Tibial nerve (tissue), 4 donors: ENCODE measurements around the gene ABCA7. TPM values are rescaled to one million over a fixed set of nuclear protein-coding genes. Genes with fewer than 3 reads are reported as not detected.

Source experiments
- DNase-seq, 2 donors: peaks; one replicate each; pipeline ENCODE4 v3.0.0-alpha.2; 2019; ENCODE audit warnings: low spot score in 2 of 2
- H3K27ac ChIP-seq, 4 donors: fragments of 200-600 bp; sonication (generic) in 3 of 4; one replicate each; pipeline ENCODE4 v1.5.1; 2017 to 2019; ENCODE audit warnings: mild to moderate bottlenecking in 1 of 4
- H3K27me3 ChIP-seq, 2 donors: fragments of 200-600 bp; sonication (generic) in 1 of 2; one replicate each; pipeline versions ENCODE4 v1.5.1 to v1.6.0; 2017 to 2019
- H3K36me3 ChIP-seq, 3 donors: fragments of 200-600 bp; sonication (generic); one replicate each; pipeline ENCODE4 v1.5.1; 2018 to 2019
- H3K4me1 ChIP-seq, 4 donors: fragments of 200-600 bp; sonication (generic) in 3 of 4; one replicate each; pipeline ENCODE4 v1.5.1; 2017 to 2019
- H3K4me3 ChIP-seq, 4 donors: fragments of 200-600 bp; sonication (generic) in 3 of 4; one replicate each; pipeline ENCODE4 v1.5.1; 2017 to 2019; ENCODE audit warnings: mild to moderate bottlenecking in 1 of 4, moderate library complexity in 1 of 4
- H3K9me3 ChIP-seq, 4 donors: fragments of 200-600 bp; sonication (generic) in 3 of 4; one replicate each; pipeline ENCODE4 v1.5.1; 2017 to 2019
- CTCF ChIP-seq, 5 experiments: fragments of 200-600 bp in 3 of 5; fragments of 450-650 bp in 2 of 5; sonication (generic) in 3 of 5; IDR thresholded peaks; one replicate each; pipeline ENCODE4 v1.5.1; 2016 to 2019; ENCODE audit warnings: antibody characterized with exemption in 5 of 5, mild to moderate bottlenecking in 3 of 5, moderate library complexity in 2 of 5
- EP300 ChIP-seq, 2 donors: sonication (generic); formaldehyde crosslinking; IDR thresholded peaks; one replicate each; pipeline ENCODE4 v1.6.1; 2017; ENCODE audit warnings: antibody characterized with exemption in 2 of 2, mild to moderate bottlenecking in 1 of 2
- POLR2A ChIP-seq, 2 donors: fragments of 450-650 bp; IDR thresholded peaks; one replicate each; pipeline ENCODE4 v1.6.1; 2017; ENCODE audit warnings: antibody characterized with exemption in 2 of 2, mild to moderate bottlenecking in 2 of 2, moderate library complexity in 2 of 2
- WGBS, 2 donors: methylation state at CpG; one replicate each; pipeline ENCODE4 v1.1.5; 2018; 5-methylcytosine and 5-hydroxymethylcytosine counted together
- total RNA-seq, 4 donors: library from RNA; depleted of rRNA; stranded (reverse); fragments of >200 nt; gene quantifications; one replicate each; pipeline ENCODE4 v1.1.0, GENCODE V29; 2016

ABCA7 gene
- total RNA-seq, 4 donors from 2014 or later = 9.6 to 25.8 (median 13.7) TPM

- no peak for TF ChIP-seq CTCF (IDR thresholded peaks at IDR 0.05)
- TF ChIP-seq EP300 (IDR thresholded peaks at IDR 0.05) = no peak
- no peak for DNase-seq
- no peaks in the 10 kb centered on the region for H3K9me3 ChIP-seq
- no peak overlapping the region for H3K27ac ChIP-seq
- H3K36me3 ChIP-seq = no peaks in the 10 kb centered on the region
- H3K4me1 ChIP-seq = peaks cover 0 to 4% (median 0%) of the 10 kb centered on the region in 4 donors
- no peak overlapping the region for H3K4me3 ChIP-seq
- WGBS, 2 donors = 82 to 89% methylated on average over 13 to 18 of the region's 20 CpGs
- peaks cover 0 to 7% of the 10 kb centered on the region in 2 donors for H3K27me3 ChIP-seq
These were observed 7.8 kb downstream of the ABCA7 start for GRCh38 chr19:1047696-1048147.

GRCh38 chr19:1049106-1049505 is 9.2 kb downstream of the ABCA7 start:
- Histone ChIP-seq H3K27ac (no peak overlapping the region), H3K4me1 (no peaks in the 10 kb centered on the region), H3K36me3 (peaks cover 0 to under 1% (median 0%) of the 10 kb centered on the region in 3 donors), H3K4me3 (no peak overlapping the region), H3K27me3 (no peaks in the 10 kb centered on the region), H3K9me3 (no peaks in the 10 kb centered on the region)
- WGBS, 2 donors = 60 to 75% methylated on average over 4 to 7 of the region's 17 CpGs
- no peak for DNase-seq
- TF ChIP-seq CTCF (IDR thresholded peaks at IDR 0.05) = no peak

- Histone ChIP-seq H3K9me3 (peaks cover 0 to 5% (median 0%) of the 10 kb centered on the region in 4 donors), H3K4me3 (no peak overlapping the region), H3K27me3 (no peaks in the 10 kb centered on the region), H3K36me3 (peaks cover 0 to 7% (median 0%) of the 10 kb centered on the region in 3 donors), H3K27ac (no peak overlapping the region), H3K4me1 (no peaks in the 10 kb centered on the region)
- no peak for TF ChIP-seq CTCF (IDR thresholded peaks at IDR 0.05)
- no peak for TF ChIP-seq POLR2A (IDR thresholded peaks at IDR 0.05)
- no peak for TF ChIP-seq EP300 (IDR thresholded peaks at IDR 0.05)
- no peak for DNase-seq
- 37 to 53% methylated on average over 4 to 6 of the region's 11 CpGs for WGBS, 2 donors
These were observed 9.9 kb downstream of the ABCA7 start for GRCh38 chr19:1049800-1050199.

- Histone ChIP-seq H3K4me3 (no peak overlapping the region), H3K27me3 (no peaks in the 10 kb centered on the region), H3K9me3 (peaks cover 0 to 17% (median 2%) of the 10 kb centered on the region in 4 donors), H3K36me3 (peaks cover 0 to 19% (median 0%) of the 10 kb centered on the region in 3 donors), H3K4me1 (no peaks in the 10 kb centered on the region), H3K27ac (no peak overlapping the region)
- DNase-seq = no peak
- no peak for TF ChIP-seq POLR2A (IDR thresholded peaks at IDR 0.05)
- TF ChIP-seq EP300 (IDR thresholded peaks at IDR 0.05) = no peak
- TF ChIP-seq CTCF (IDR thresholded peaks at IDR 0.05) = no peak
- 80 to 83% methylated on average over 24 to 31 of the region's 31 CpGs for WGBS, 2 donors
These were observed 11.3 kb downstream of the ABCA7 start for GRCh38 chr19:1050989-1051788.

GRCh38 chr19:1051791-1052190 is 11.9 kb downstream of the ABCA7 start:
- TF ChIP-seq EP300 (IDR thresholded peaks at IDR 0.05) (no peak), CTCF (IDR thresholded peaks at IDR 0.05) (no peak), POLR2A (IDR thresholded peaks at IDR 0.05) (no peak)
- Histone ChIP-seq H3K9me3 (peaks cover 0 to 23% (median 5%) of the 10 kb centered on the region in 4 donors), H3K4me3 (no peak overlapping the region), H3K27me3 (no peaks in the 10 kb centered on the region), H3K27ac (no peak overlapping the region), H3K4me1 (no peaks in the 10 kb centered on the region), H3K36me3 (peaks cover 0 to 25% (median 0%) of the 10 kb centered on the region in 3 donors)
- no peak for DNase-seq
- WGBS, 2 donors = 89 to 96% methylated on average over 8 to 17 of the region's 17 CpGs
